ENCODE results near the gene SLC4A4.

The SLC4A4 gene

GRCh38 chr4:71545168-71545567 is 206.3 kb downstream of the SLC4A4 start:
- no peaks in the 10 kb centered on the region for H3K36me3 ChIP-seq
- no peak overlapping the region for H3K4me3 ChIP-seq (ENCODE audit: low read depth, low read length)
- TF ChIP-seq CTCF (IDR thresholded peaks at IDR 0.05; ENCODE audit: low read depth, low read length): no peak
- H3K27ac ChIP-seq: no peak overlapping the region
- DNase-seq: no peak
- H3K9me3 ChIP-seq (ENCODE audit: severe bottlenecking): no peaks in the 10 kb centered on the region
- H3K27me3 ChIP-seq (ENCODE audit: insufficient read depth, low read depth, severe bottlenecking): no peaks in the 10 kb centered on the region

- Histone ChIP-seq H3K27ac (no peak overlapping the region), H3K4me3 (ENCODE audit: low read depth, low read length) (no peak overlapping the region), H3K9me3 (ENCODE audit: severe bottlenecking) (no peaks in the 10 kb centered on the region), H3K27me3 (ENCODE audit: insufficient read depth, low read depth, severe bottlenecking) (no peaks in the 10 kb centered on the region), H3K36me3 (no peaks in the 10 kb centered on the region)
- no peak for TF ChIP-seq CTCF (IDR thresholded peaks at IDR 0.05; ENCODE audit: low read depth, low read length)
- no peak for DNase-seq
Measured at GRCh38 chr4:71549516-71550160, 210.8 kb downstream of the SLC4A4 start.

GRCh38 chr4:71550220-71551165 is 211.7 kb downstream of the SLC4A4 start:
- Histone ChIP-seq H3K27ac (no peak overlapping the region), H3K9me3 (ENCODE audit: severe bottlenecking) (no peaks in the 10 kb centered on the region), H3K4me3 (ENCODE audit: low read depth, low read length) (no peak overlapping the region), H3K36me3 (no peaks in the 10 kb centered on the region), H3K27me3 (ENCODE audit: insufficient read depth, low read depth, severe bottlenecking) (no peaks in the 10 kb centered on the region)
- DNase-seq: no peak
- no peak for TF ChIP-seq CTCF (IDR thresholded peaks at IDR 0.05; ENCODE audit: low read depth, low read length)

GRCh38 chr4:71553605-71554004 is 214.8 kb downstream of the SLC4A4 start:
- H3K9me3 ChIP-seq (ENCODE audit: severe bottlenecking): no peaks in the 10 kb centered on the region
- H3K4me3 ChIP-seq (ENCODE audit: low read depth, low read length): no peak overlapping the region
- no peaks in the 10 kb centered on the region for H3K36me3 ChIP-seq
- DNase-seq: no peak
- H3K27ac ChIP-seq: no peak overlapping the region
- TF ChIP-seq CTCF (IDR thresholded peaks at IDR 0.05; ENCODE audit: low read depth, low read length): peak; percentile 66
- H3K27me3 ChIP-seq (ENCODE audit: insufficient read depth, low read depth, severe bottlenecking): no peaks in the 10 kb centered on the region

GRCh38 chr4:71554025-71554424 is 215.2 kb downstream of the SLC4A4 start:
- H3K9me3 ChIP-seq (ENCODE audit: severe bottlenecking): no peaks in the 10 kb centered on the region
- TF ChIP-seq CTCF (IDR thresholded peaks at IDR 0.05; ENCODE audit: low read depth, low read length): no peak
- no peak for DNase-seq

More at GRCh38 chr4:71554025-71554424, 215.2 kb downstream of the SLC4A4 start:
- Histone ChIP-seq H3K27ac (no peak overlapping the region), H3K36me3 (no peaks in the 10 kb centered on the region), H3K27me3 (ENCODE audit: insufficient read depth, low read depth, severe bottlenecking) (no peaks in the 10 kb centered on the region), H3K4me3 (ENCODE audit: low read depth, low read length) (no peak overlapping the region)

Measured in WERI-Rb-1 (cell line).